IPS DF 19.7 (cell line): ENCODE measurements around the gene OAS3.
"Not testable (repeated sequence)": the region's sequence is repeated elsewhere in the genome, so short reads cannot be mapped to it uniquely, and the experiment has no call there.

Experiments
- DNase-seq: peaks from one replicate; pipeline ENCODE4 v3.0.0-alpha.2; 2013; ENCODE audit warnings: low read depth, low spot score

The OAS3 gene

GRCh38 chr12:112924986-112925385 lies 13.3 kb upstream of the OAS3 start:
- no peak for DNase-seq

GRCh38 chr12:112926416-112927033 lies 11.7 kb upstream of the OAS3 start:
- not testable (repeated sequence) for DNase-seq

- DNase-seq = no peak
Observed at GRCh38 chr12:112927475-112927874, 10.8 kb upstream of the OAS3 start.

- no peak for DNase-seq
Observed at GRCh38 chr12:112927925-112928324, 10.3 kb upstream of the OAS3 start.

- no peak for DNase-seq
Observed at GRCh38 chr12:112928978-112929377, 9.3 kb upstream of the OAS3 start.

GRCh38 chr12:112929715-112930114 lies 8.6 kb upstream of the OAS3 start:
- DNase-seq = no peak

GRCh38 chr12:112930350-112930749 lies 7.9 kb upstream of the OAS3 start:
- DNase-seq = no peak

GRCh38 chr12:112932485-112933128 lies 5.7 kb upstream of the OAS3 start:
- peak; percentile 17 for DNase-seq

- DNase-seq = no peak
Observed at GRCh38 chr12:112933129-112933505, 5.2 kb upstream of the OAS3 start.

- DNase-seq = no peak
Observed at GRCh38 chr12:112936264-112936663, 2.0 kb upstream of the OAS3 start.

- DNase-seq = no peak
Observed at GRCh38 chr12:112936927-112937326, 1.3 kb upstream of the OAS3 start.

GRCh38 chr12:112938751-112939150 lies 477 bp downstream of the OAS3 start:
- no peak for DNase-seq

GRCh38 chr12:112939761-112940381 lies 1.6 kb downstream of the OAS3 start:
- no peak for DNase-seq

- no peak for DNase-seq
Observed at GRCh38 chr12:112941528-112942335, 3.5 kb downstream of the OAS3 start.

- DNase-seq = no peak
Observed at GRCh38 chr12:112942572-112942971, 4.3 kb downstream of the OAS3 start.

- no peak for DNase-seq
Observed at GRCh38 chr12:112944024-112944690, 5.9 kb downstream of the OAS3 start.

GRCh38 chr12:112945515-112945914 lies 7.2 kb downstream of the OAS3 start:
- no peak for DNase-seq

GRCh38 chr12:112946236-112947000 lies 8.1 kb downstream of the OAS3 start:
- no peak for DNase-seq

GRCh38 chr12:112947314-112947713 lies 9.0 kb downstream of the OAS3 start:
- DNase-seq = no peak

- no peak for DNase-seq
Observed at GRCh38 chr12:112947761-112948160, 9.5 kb downstream of the OAS3 start.

- no peak for DNase-seq
Observed at GRCh38 chr12:112948806-112949205, 10.5 kb downstream of the OAS3 start.
